IMR-90 (cell line): ENCODE measurements around the gene CLEC2D. TPM values are rescaled to one million over a fixed set of nuclear protein-coding genes. Genes with fewer than 3 reads are reported as not detected.

Experiments
- ATAC-seq: fragments of 200-7000 bp; cut with Tn5 transposase; 2 replicates; pipeline ENCODE4 v1.9.1; 2020; ENCODE audit warnings: low read depth, mild to moderate bottlenecking, moderate library complexity
- BruUV-seq: library from RNA; stranded (reverse); fragments of 400-500 nt; replicated peaks from 2 replicates; lab custom pipeline; 2021; lab: Mats Ljungman, UMichigan
- CTCF ChIA-PET: fragments of 300-600 bp; formaldehyde crosslinking; extraction: SDS; loops from one replicate; lab custom pipeline; 2021; ENCODE audit warnings: antibody characterized with exemption; lab: Yijun Ruan, JAX
- POLR2A ChIA-PET: fragments of 300-600 bp; sonication (Branson Sonifier 250); formaldehyde crosslinking; loops from one replicate; lab custom pipeline; 2022; ENCODE audit warnings: antibody characterized with exemption; ENCODE audit not compliant: unreplicated experiment; lab: Charles Lee
- DNase-seq: peaks from one replicate; pipeline ENCODE4 v3.0.0; 2013
- H2AFZ ChIP-seq: replicated peaks from 2 replicates; pipeline ENCODE3; 2013; ENCODE audit warnings: low read length, mild to moderate bottlenecking; ENCODE audit not compliant: poor library complexity
- H2AK5ac ChIP-seq: 2 replicates; pipeline ENCODE4 v1.6.1; 2013; ENCODE audit warnings: low read depth, low read length, inconsistent platforms
- H2AK9ac ChIP-seq: replicated peaks from 2 replicates; pipeline ENCODE3; 2013; ENCODE audit warnings: mild to moderate bottlenecking, low read depth, low read length, moderate library complexity; ENCODE audit not compliant: poor library complexity
- H2BK120ac ChIP-seq: 2 replicates; pipeline ENCODE4 v1.6.1; 2013; ENCODE audit warnings: low read depth, low read length, inconsistent platforms
- H2BK15ac ChIP-seq: 3 replicates; pipeline ENCODE4 v1.6.1; 2013; ENCODE audit warnings: low read depth, low read length, inconsistent platforms
- H2BK20ac ChIP-seq: 2 replicates; pipeline ENCODE4 v1.6.1; 2013; ENCODE audit warnings: low read depth, mild to moderate bottlenecking, inconsistent platforms, low read length, moderate library complexity
- H2BK5ac ChIP-seq: 2 replicates; pipeline ENCODE4 v1.6.1; 2013; ENCODE audit warnings: mild to moderate bottlenecking, low read depth, low read length, inconsistent platforms; ENCODE audit not compliant: poor library complexity, severe bottlenecking
- H3K14ac ChIP-seq: replicated peaks from 2 replicates; pipeline ENCODE4 v1.6.1; 2013; ENCODE audit warnings: low read depth, low read length, inconsistent platforms
- H3K18ac ChIP-seq: 2 replicates; pipeline ENCODE4 v1.6.1; 2013; ENCODE audit warnings: low read depth, low read length, control low read depth
- H3K23ac ChIP-seq: 2 replicates; pipeline ENCODE4 v1.6.1; 2013; ENCODE audit warnings: low read depth, low read length, inconsistent platforms
- H3K27ac ChIP-seq: 2 replicates; pipeline ENCODE4 v1.5.1; 2013; ENCODE audit warnings: mild to moderate bottlenecking, control low read depth, low read length; ENCODE audit not compliant: insufficient read depth
- H3K27me3 ChIP-seq: 2 replicates; pipeline ENCODE4 v1.6.1; 2013; ENCODE audit warnings: low read length; ENCODE audit not compliant: control insufficient read depth, insufficient read depth
- H3K36me3 ChIP-seq: 2 replicates; pipeline ENCODE4 v1.6.1; 2013; ENCODE audit warnings: low read length, mixed read lengths; ENCODE audit not compliant: control insufficient read depth, insufficient read depth
- H3K4ac ChIP-seq: 2 replicates; pipeline ENCODE4 v1.6.1; 2013; ENCODE audit warnings: low read depth, low read length, inconsistent platforms
- H3K4me1 ChIP-seq: 2 replicates; pipeline ENCODE4 v1.6.1; 2013; ENCODE audit warnings: low read length, mixed read lengths; ENCODE audit not compliant: control insufficient read depth, insufficient read depth
- H3K4me2 ChIP-seq: 2 replicates; pipeline ENCODE4 v1.6.1; 2013; ENCODE audit warnings: low read depth, mild to moderate bottlenecking, control low read depth, low read length, moderate library complexity
- H3K4me3 ChIP-seq: 2 replicates; pipeline ENCODE4 v1.5.1; 2013; ENCODE audit warnings: low read depth, mild to moderate bottlenecking, control low read depth, low read length, moderate library complexity; ENCODE audit not compliant: insufficient read depth
- H3K56ac ChIP-seq: 2 replicates; pipeline ENCODE4 v1.6.1; 2013; ENCODE audit warnings: low read length, inconsistent platforms; ENCODE audit not compliant: insufficient read depth; ENCODE audit errors: extremely low read depth
- H3K79me1 ChIP-seq, 2 experiments: 2 replicates each; pipeline ENCODE4 v1.6.1; 2013; ENCODE audit warnings: low read length in 2 of 2, inconsistent platforms in 1 of 2, low read depth in 1 of 2
- H3K9ac ChIP-seq: 2 replicates; pipeline ENCODE4 v1.6.1; 2013; ENCODE audit warnings: low read depth, low read length, control low read depth
- H3K9me1 ChIP-seq: 2 replicates; pipeline ENCODE4 v1.6.1; 2013; ENCODE audit warnings: low read length, inconsistent platforms; ENCODE audit not compliant: insufficient read depth
- H3K9me3 ChIP-seq: 2 replicates; pipeline ENCODE4 v1.6.1; 2013; ENCODE audit warnings: low read length; ENCODE audit not compliant: control insufficient read depth, insufficient read depth
- H4K20me1 ChIP-seq: 2 replicates; pipeline ENCODE4 v1.6.1; 2013; ENCODE audit warnings: low read length, inconsistent platforms; ENCODE audit not compliant: insufficient read depth
- H4K5ac ChIP-seq: 2 replicates; pipeline ENCODE4 v1.6.1; 2013; ENCODE audit warnings: mild to moderate bottlenecking, low read depth, low read length, control low read depth
- H4K8ac ChIP-seq, 2 experiments: 2 replicates each; pipeline ENCODE4 v1.6.1; 2013; ENCODE audit warnings: low read depth in 2 of 2, low read length in 2 of 2, control low read depth in 1 of 2, inconsistent platforms in 1 of 2
- H4K91ac ChIP-seq: 2 replicates; pipeline ENCODE4 v1.6.1; 2013; ENCODE audit warnings: low read depth, low read length, inconsistent platforms; ENCODE audit not compliant: insufficient read depth
- BHLHE40 ChIP-seq: fragments of 150-350 bp; IDR thresholded peaks from 2 replicates; pipeline ENCODE4 v1.6.1; 2016; ENCODE audit warnings: mild to moderate bottlenecking, low read depth, low read length
- CEBPB ChIP-seq: IDR thresholded peaks from 2 replicates; pipeline ENCODE4 v1.6.1; 2012; ENCODE audit warnings: low read depth, low read length, improper control_type of control experiment
- CHD1 ChIP-seq: IDR thresholded peaks from 2 replicates; pipeline ENCODE4 v1.6.1; 2012; ENCODE audit warnings: low read depth, low read length, improper control_type of control experiment
- FOS ChIP-seq: fragments of 150-350 bp; IDR thresholded peaks from 2 replicates; pipeline ENCODE4 v1.6.1; 2016; ENCODE audit warnings: low read depth, low read length
- MAZ ChIP-seq: IDR thresholded peaks from 2 replicates; pipeline ENCODE4 v1.6.1; 2012; ENCODE audit warnings: low read depth, mild to moderate bottlenecking, low read length, improper control_type of control experiment, moderate library complexity, borderline replicate concordance
- MXI1 ChIP-seq: IDR thresholded peaks from 2 replicates; pipeline ENCODE4 v1.6.1; 2012; ENCODE audit warnings: low read depth, mild to moderate bottlenecking, low read length, moderate library complexity, borderline replicate concordance
- NFE2L2 ChIP-seq: fragments of 150-350 bp; IDR thresholded peaks from 2 replicates; pipeline ENCODE4 v1.6.1; 2016; ENCODE audit warnings: low read depth, mild to moderate bottlenecking, low read length
- POLR2A ChIP-seq: IDR thresholded peaks from 2 replicates; pipeline ENCODE4 v1.6.1; 2012; ENCODE audit warnings: mild to moderate bottlenecking, low read depth, low read length
- RAD21 ChIP-seq: IDR thresholded peaks from 2 replicates; pipeline ENCODE4 v1.6.1; 2012; ENCODE audit warnings: low read length, improper control_type of control experiment
- RCOR1 ChIP-seq: IDR thresholded peaks from 2 replicates; pipeline ENCODE4 v1.6.1; 2012; ENCODE audit warnings: mild to moderate bottlenecking, low read length, improper control_type of control experiment; ENCODE audit not compliant: insufficient replicate concordance
- RFX5 ChIP-seq: IDR thresholded peaks from 2 replicates; pipeline ENCODE4 v1.8.0; 2012; ENCODE audit warnings: low read depth, mild to moderate bottlenecking, low read length, moderate library complexity
- WGBS, 2 experiments: methylation state at CpG; one replicate each; pipeline versions ENCODE4 v1.1.5 to v1.1.7; 2013; ENCODE audit warnings: missing lambda C conversion rate in 2 of 2; ENCODE audit not compliant: insufficient read length in 1 of 2; ENCODE audit errors: extremely low coverage in 2 of 2; 5-methylcytosine and 5-hydroxymethylcytosine counted together
- dilution Hi-C: fragments of 300-500 bp; cut with HindIII; formaldehyde crosslinking; loops from one replicate; pipeline ENCODE4 v1.14.3; 2018; ENCODE audit warnings: low sequenced_read_pairs; ENCODE audit not compliant: unreplicated experiment
- in situ Hi-C: fragments of 300-500 bp; cut with MboI; formaldehyde crosslinking; loops from 3 replicates; pipeline ENCODE4 v1.14.3; 2019; ENCODE audit warnings: low sequenced_read_pairs, inconsistent platforms, mixed read lengths
- intact Hi-C: fragments of 100-400 bp; cut with micrococcal nuclease; formaldehyde crosslinking; loops from 2 replicates; pipeline ENCODE4 v1.10.0; 2022
- polyA plus RNA-seq, 3 experiments: library from polyadenylated mRNA; depleted of rRNA; stranded (reverse); fragments of >200 nt; gene quantifications; 2 replicates each; pipeline ENCODE4 v1.2.3, GENCODE V29; 2012; ENCODE audit warnings: low replicate concordance in 1 of 3
- total RNA-seq: library from RNA; depleted of rRNA; stranded (reverse); fragments of >200 nt; gene quantifications from 2 replicates; pipeline ENCODE4 v1.2.3, GENCODE V29; 2012
- TF ChIP-seq, protein P1 (sequence below): fragments of 150-350 bp; IDR thresholded peaks from 2 replicates; pipeline ENCODE4 v1.6.1; 2017; ENCODE audit warnings: mild to moderate bottlenecking, antibody characterized with exemption, low read length, low read depth
- TF ChIP-seq, protein P2 (sequence below): conservative IDR thresholded peaks from 2 replicates; pipeline ENCODE4 v1.5.1; 2012; ENCODE audit warnings: mild to moderate bottlenecking, low read depth, low read length, improper control_type of control experiment

The CLEC2D gene
- total and polyA plus RNA-seq, 2 of the 4 experiments (the other 2 are of a cell fraction) = 0.72 to 1.2 TPM

DNA sequence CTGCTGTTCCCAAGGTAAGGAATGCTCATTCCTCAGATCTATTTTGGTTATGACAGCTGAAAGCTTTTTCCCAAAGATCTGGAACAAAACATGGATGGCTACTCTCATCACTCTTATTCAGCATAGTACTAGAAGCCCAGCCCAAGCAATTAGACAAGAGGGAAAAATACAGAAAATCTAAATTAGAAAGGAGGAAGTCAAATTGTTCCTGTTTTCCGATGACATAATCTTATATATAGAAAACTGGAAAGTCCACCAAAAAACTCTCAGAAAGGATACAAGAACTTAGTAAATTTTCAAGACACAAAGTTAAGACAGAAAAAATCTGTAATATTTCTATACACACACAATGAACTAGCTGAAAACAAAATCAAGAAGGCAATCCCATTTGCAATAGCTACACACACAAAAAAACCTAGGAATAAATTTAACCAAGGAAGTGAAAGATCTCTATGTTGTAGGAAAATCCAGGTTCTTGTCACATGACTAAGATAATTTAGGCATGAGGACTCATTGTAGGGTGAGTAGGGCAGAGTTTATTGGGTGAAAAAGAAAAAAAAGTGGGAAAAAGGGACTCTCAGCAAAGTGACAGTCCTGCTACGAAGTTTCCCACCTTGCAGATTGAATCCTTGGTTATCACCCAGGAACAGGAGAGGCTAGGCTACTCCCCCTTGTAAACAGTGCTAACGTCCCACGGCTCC, 33.2 kb upstream of the CLEC2D start (continued):
- no peak for TF ChIP-seq MAZ

DNA sequence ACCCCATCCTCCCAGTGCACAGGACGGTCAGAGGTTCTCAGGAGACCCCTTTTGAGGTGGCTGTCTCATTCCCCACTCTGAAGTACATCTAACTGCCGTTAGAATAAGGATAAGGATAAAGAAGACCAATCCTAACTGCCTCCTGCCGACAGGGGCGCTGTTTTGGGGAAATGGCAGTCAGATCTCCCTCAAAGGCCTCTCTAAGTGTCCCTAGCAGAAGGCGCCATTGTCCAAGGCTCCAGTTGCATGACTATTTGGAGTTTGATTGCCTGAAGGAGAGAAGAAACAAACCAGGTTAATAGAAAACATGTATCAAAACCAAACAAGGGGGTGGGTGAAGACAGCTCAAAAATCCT, 32.7 kb upstream of the CLEC2D start:
- no peak overlapping the region for H4K91ac ChIP-seq
- no peak overlapping the region for H3K9ac ChIP-seq
- no peak overlapping the region for H3K27ac ChIP-seq
- dilution Hi-C loops = loop anchor here (10.0 kb wide), 1 partner anchor 68 kb away; no protein-coding TSS in a partner anchor
- H4K5ac ChIP-seq = no peak overlapping the region
- no peak overlapping the region for H2BK120ac ChIP-seq
- H3K4me1 ChIP-seq = no peaks in the 10 kb centered on the region
- no peak overlapping the region for H2AK5ac ChIP-seq
- no peak overlapping the region for H2AFZ ChIP-seq
- no peak overlapping the region for H2AK9ac ChIP-seq
- intact Hi-C loops = no loop called here
- H2BK20ac ChIP-seq = no peak overlapping the region
- WGBS, 2 experiments = 90% methylated on average over 2 of the region's 5 CpGs; no CpG with 5 or more reads in 1 of the 2 experiments
- no peaks in the 10 kb centered on the region for H3K36me3 ChIP-seq
- no peaks in the 10 kb centered on the region for H4K20me1 ChIP-seq
- no peak overlapping the region for H3K4ac ChIP-seq
- H3K27me3 ChIP-seq = peaks cover under 1% of the 10 kb centered on the region
- no peak for ATAC-seq
- no peak overlapping the region for H2BK15ac ChIP-seq
- no peak overlapping the region for H3K18ac ChIP-seq
- no peak overlapping the region for H3K14ac ChIP-seq
- DNase-seq = no peak
- H4K8ac ChIP-seq = no peak overlapping the region
- no peak overlapping the region for H3K23ac ChIP-seq
- ChIA-PET CTCF (no interaction called here), POLR2A (no interaction called here)
- no peak overlapping the region for H3K4me3 ChIP-seq
- no peaks in the 10 kb centered on the region for H3K9me3 ChIP-seq
- in situ Hi-C loops = loop anchor here (5.0 to 25.0 kb wide), 2 partner anchors 70 to 300 kb away; no protein-coding TSS in a partner anchor
- no peaks in the 10 kb centered on the region for H3K79me1 ChIP-seq
- no peak overlapping the region for H3K4me2 ChIP-seq
- H3K9me1 ChIP-seq = no peaks in the 10 kb centered on the region
- no peak overlapping the region for H3K56ac ChIP-seq
- H2BK5ac ChIP-seq = no peak overlapping the region
- no TSS peak for BruUV-seq
- no peak for TF ChIP-seq MAZ
- TF ChIP-seq BHLHE40 = no peak
- TF ChIP-seq RAD21 = no peak
- no peak for TF ChIP-seq RCOR1
- TF ChIP-seq CEBPB = no peak
- TF ChIP-seq, protein P1, sequence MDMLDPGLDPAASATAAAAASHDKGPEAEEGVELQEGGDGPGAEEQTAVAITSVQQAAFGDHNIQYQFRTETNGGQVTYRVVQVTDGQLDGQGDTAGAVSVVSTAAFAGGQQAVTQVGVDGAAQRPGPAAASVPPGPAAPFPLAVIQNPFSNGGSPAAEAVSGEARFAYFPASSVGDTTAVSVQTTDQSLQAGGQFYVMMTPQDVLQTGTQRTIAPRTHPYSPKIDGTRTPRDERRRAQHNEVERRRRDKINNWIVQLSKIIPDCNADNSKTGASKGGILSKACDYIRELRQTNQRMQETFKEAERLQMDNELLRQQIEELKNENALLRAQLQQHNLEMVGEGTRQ = no peak
- TF ChIP-seq MXI1 = no peak
- TF ChIP-seq POLR2A = no peak
- no peak for TF ChIP-seq NFE2L2
- no peak for TF ChIP-seq FOS
- TF ChIP-seq, protein P2, sequence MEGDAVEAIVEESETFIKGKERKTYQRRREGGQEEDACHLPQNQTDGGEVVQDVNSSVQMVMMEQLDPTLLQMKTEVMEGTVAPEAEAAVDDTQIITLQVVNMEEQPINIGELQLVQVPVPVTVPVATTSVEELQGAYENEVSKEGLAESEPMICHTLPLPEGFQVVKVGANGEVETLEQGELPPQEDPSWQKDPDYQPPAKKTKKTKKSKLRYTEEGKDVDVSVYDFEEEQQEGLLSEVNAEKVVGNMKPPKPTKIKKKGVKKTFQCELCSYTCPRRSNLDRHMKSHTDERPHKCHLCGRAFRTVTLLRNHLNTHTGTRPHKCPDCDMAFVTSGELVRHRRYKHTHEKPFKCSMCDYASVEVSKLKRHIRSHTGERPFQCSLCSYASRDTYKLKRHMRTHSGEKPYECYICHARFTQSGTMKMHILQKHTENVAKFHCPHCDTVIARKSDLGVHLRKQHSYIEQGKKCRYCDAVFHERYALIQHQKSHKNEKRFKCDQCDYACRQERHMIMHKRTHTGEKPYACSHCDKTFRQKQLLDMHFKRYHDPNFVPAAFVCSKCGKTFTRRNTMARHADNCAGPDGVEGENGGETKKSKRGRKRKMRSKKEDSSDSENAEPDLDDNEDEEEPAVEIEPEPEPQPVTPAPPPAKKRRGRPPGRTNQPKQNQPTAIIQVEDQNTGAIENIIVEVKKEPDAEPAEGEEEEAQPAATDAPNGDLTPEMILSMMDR = no peak
- TF ChIP-seq RFX5 = no peak
- TF ChIP-seq CHD1 = no peak
